K562 (cell line): ENCODE measurements around the gene PPP1R17.
A peak's percentile ranks its signal among the peaks of the same experiment; 100 is the strongest.

Experiments used
- CBX5 ChIP-seq: IDR thresholded peaks from 2 replicates; pipeline ENCODE4 v1.6.1; 2014; ENCODE audit warnings: low read depth, borderline replicate concordance
- CTCF ChIP-seq, 3 experiments: IDR thresholded peaks in 2 of 3; conservative IDR thresholded peaks in 1 of 3; 2 replicates each; pipeline ENCODE4 v1.5.1; 2011 to 2012; ENCODE audit warnings: low read length in 3 of 3, mild to moderate bottlenecking in 3 of 3, control low read depth in 2 of 3, improper control_type of control experiment in 1 of 3, inconsistent platforms in 1 of 3, low read depth in 1 of 3, mixed read lengths in 1 of 3, moderate library complexity in 1 of 3; ENCODE audit not compliant: insufficient read depth in 2 of 3
- EP300 ChIP-seq: IDR thresholded peaks from 2 replicates; pipeline ENCODE4 v1.6.1; 2012; ENCODE audit warnings: low read length, improper control_type of control experiment
- HNRNPH1 ChIP-seq: fragments of 200-400 bp; formaldehyde crosslinking; optimal IDR thresholded peaks from 2 replicates; pipeline ENCODE3; 2017; ENCODE audit warnings: low read depth, mild to moderate bottlenecking, low read length, moderate library complexity
- MTA3 ChIP-seq: fragments of 450-650 bp; formaldehyde crosslinking; IDR thresholded peaks from 2 replicates; pipeline ENCODE4 v1.6.1; 2017; ENCODE audit warnings: mild to moderate bottlenecking, borderline replicate concordance
- MYNN ChIP-seq, 2 experiments: sonication (generic); formaldehyde crosslinking in 1 of 2; IDR thresholded peaks; 2 replicates each; pipeline versions ENCODE4 v1.5.0 to v1.6.1; 2016 to 2020; ENCODE audit warnings: antibody characterized with exemption in 1 of 2, missing genetic modification reagents in 1 of 2
- TBP ChIP-seq: optimal IDR thresholded peaks from 2 replicates; pipeline ENCODE3; 2011; ENCODE audit warnings: low read depth, low read length, improper control_type of control experiment
- TCF3 ChIP-seq: sonication (generic); formaldehyde crosslinking; IDR thresholded peaks from 2 replicates; pipeline ENCODE4 v1.4.0; 2020; ENCODE audit warnings: mild to moderate bottlenecking, missing genetic modification reagents
- ZNF592 ChIP-seq: fragments of 450-650 bp; IDR thresholded peaks from 2 replicates; pipeline ENCODE4 v1.6.1; 2017; ENCODE audit warnings: antibody characterized with exemption, mild to moderate bottlenecking

- no peak for TF ChIP-seq TCF3
- TF ChIP-seq MTA3: no peak
- TF ChIP-seq TBP: no peak
- no peak for TF ChIP-seq ZNF592
- TF ChIP-seq HNRNPH1: no peak
- TF ChIP-seq CTCF (IDR thresholded peaks at IDR 0.05 in 2 of 3, conservative IDR thresholded peaks at IDR 0.05 in 1 of 3; ENCODE audit: insufficient read depth in 2 of 3, low read depth in 1 of 3, low read length in 3 of 3): 0 out of 6 replicates have a peak, but pooled peaks of 1 of the 3 experiments have one; percentile 5
- no peak for TF ChIP-seq EP300
- TF ChIP-seq CBX5: no peak
- TF ChIP-seq MYNN (IDR thresholded peaks at IDR 0.05): no peak
- no peak for TF ChIP-seq MYNN (CRISPR knock-in tag; IDR thresholded peaks at IDR 0.05)
These were observed 42.3 kb downstream of the PPP1R17 start for GRCh38 chr7:31729195-31729804.
